ENCODE results near the gene TIRAP. TPM values are rescaled to one million over a fixed set of nuclear protein-coding genes. Genes with fewer than 3 reads are reported as not detected.
"Not testable (repeated sequence)": the region's sequence is repeated elsewhere in the genome, so short reads cannot be mapped to it uniquely, and the experiment has no call there.

TIRAP gene
- total RNA-seq, 1 donor from 2014 or later = 10.0 TPM

DNA sequence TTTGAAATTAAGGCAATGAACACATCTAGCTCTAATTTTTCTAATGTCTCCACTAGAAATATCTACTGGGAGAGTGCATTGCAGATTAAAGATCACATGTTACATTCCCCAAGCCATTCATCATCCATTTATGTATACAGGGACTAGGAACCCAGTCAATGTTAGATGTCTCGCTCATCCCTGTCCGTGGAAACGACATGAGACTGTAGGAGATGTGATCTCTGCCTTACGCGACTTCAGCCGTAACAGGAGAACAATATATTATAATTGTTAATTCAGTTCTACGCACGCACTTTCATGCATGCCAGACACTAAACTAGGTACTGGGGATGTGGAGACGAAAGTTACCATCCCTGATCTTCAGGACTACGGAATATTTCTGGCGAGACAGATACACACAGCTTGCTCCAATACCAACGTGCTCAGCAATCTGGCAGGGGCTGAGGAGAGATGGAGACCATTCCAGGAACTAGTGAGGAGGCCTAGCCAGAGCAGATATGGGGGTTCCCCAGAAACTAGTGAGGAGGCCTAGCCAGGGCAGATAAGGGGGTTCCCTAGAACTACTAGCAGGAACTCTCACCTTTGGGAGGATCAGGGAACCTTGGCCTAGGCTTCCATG, 21.7 kb downstream of the TIRAP start:
- TF ChIP-seq, protein P1, sequence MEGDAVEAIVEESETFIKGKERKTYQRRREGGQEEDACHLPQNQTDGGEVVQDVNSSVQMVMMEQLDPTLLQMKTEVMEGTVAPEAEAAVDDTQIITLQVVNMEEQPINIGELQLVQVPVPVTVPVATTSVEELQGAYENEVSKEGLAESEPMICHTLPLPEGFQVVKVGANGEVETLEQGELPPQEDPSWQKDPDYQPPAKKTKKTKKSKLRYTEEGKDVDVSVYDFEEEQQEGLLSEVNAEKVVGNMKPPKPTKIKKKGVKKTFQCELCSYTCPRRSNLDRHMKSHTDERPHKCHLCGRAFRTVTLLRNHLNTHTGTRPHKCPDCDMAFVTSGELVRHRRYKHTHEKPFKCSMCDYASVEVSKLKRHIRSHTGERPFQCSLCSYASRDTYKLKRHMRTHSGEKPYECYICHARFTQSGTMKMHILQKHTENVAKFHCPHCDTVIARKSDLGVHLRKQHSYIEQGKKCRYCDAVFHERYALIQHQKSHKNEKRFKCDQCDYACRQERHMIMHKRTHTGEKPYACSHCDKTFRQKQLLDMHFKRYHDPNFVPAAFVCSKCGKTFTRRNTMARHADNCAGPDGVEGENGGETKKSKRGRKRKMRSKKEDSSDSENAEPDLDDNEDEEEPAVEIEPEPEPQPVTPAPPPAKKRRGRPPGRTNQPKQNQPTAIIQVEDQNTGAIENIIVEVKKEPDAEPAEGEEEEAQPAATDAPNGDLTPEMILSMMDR (IDR thresholded peaks at IDR 0.05; ENCODE audit: unreplicated experiment) = no peak
- Mint-ChIP-seq H3K27ac (peak overlapping the region; percentile 97), H3K36me3 (peaks cover 4% of the 10 kb centered on the region), H3K4me1 (peaks cover 25% of the 10 kb centered on the region), H3K27me3 (ENCODE audit: low read depth) (no peaks in the 10 kb centered on the region), H3K9me3 (no peaks in the 10 kb centered on the region), H3K4me3 (peak overlapping the region; percentile 89)
- no peak for DNase-seq (ENCODE audit: low spot score in 2 of 2, unreplicated experiment in 2 of 2)

DNA sequence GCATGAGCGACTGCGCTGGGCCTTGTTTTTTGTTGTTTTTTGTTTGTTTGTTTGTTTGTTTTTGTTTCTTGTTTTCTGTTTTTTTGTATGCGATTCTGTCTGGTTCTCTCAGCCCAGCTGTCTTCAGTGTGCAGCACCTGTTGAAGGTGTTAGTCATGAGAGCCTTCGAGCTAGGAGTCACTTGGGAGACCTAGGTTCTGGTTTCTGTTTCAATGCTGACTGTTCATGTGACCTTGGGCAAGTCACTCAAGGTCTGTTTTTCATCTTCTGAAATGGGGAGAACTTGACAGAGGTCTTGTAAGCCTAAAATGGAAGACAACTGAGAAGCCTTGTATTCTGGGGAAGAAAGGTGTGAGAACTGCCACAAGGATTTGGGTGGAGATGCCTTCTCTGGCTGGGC, 22.8 kb downstream of the TIRAP start:
- H3K4me3 Mint-ChIP-seq = no peak overlapping the region

DNA sequence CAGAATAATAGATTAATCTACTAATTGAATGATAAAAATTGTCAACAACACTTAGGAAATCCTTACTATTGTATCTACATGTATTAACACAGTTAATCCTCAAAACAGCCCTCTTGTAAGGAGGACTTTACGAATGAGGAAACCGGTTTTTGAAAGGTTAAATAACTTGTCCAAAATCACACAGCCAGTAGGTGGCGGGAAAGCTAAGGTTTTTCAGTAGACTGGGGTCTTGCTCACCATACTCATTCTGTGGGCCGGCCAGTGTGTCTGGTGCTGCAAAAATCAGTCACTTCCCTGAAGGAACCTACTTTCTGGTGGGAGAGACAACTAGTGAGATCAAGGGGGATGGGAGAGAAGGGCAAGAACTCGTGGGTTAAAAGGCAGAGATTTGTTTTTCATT, 24.8 kb downstream of the TIRAP start:
- Mint-ChIP-seq H3K36me3 (peaks cover 6% of the 10 kb centered on the region), H3K4me3 (no peak overlapping the region), H3K4me1 (peaks cover 24% of the 10 kb centered on the region), H3K27ac (no peak overlapping the region), H3K9me3 (no peaks in the 10 kb centered on the region), H3K27me3 (ENCODE audit: low read depth) (no peaks in the 10 kb centered on the region)
- DNase-seq (ENCODE audit: low spot score in 2 of 2, unreplicated experiment in 2 of 2) = no peak
- TF ChIP-seq, protein P1 (IDR thresholded peaks at IDR 0.05; ENCODE audit: unreplicated experiment) = peak; percentile 46

More for the DNA sequence above, 22.8 kb downstream of the TIRAP start:
- TF ChIP-seq, protein P1 (IDR thresholded peaks at IDR 0.05; ENCODE audit: unreplicated experiment) = no peak
- Mint-ChIP-seq H3K27me3 (ENCODE audit: low read depth) (no peaks in the 10 kb centered on the region), H3K27ac (peak overlapping the region; percentile 51), H3K9me3 (no peaks in the 10 kb centered on the region), H3K36me3 (peaks cover 9% of the 10 kb centered on the region), H3K4me1 (peaks cover 25% of the 10 kb centered on the region)
- no peak for DNase-seq (ENCODE audit: low spot score in 2 of 2, unreplicated experiment in 2 of 2)

DNA sequence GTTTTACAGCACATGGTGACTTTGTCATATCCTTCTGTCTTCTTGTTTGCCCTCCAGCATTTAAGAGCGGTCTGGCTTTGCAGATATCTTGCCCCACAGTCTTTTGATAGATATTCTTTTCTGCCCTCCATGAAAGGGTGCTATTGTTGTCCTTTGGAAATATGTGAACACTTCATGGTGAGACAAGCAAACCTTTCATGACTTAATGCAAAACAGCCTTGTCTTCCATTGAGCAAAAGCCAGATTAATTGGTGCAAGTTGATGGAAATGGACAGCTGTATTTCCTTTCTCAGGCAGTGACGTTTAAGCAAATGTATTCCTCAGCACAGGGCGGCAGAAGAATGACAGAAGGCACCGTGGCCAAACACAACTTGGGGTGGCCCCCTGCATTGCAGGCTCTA, 25.4 kb downstream of the TIRAP start:
- TF ChIP-seq, protein P1 (IDR thresholded peaks at IDR 0.05; ENCODE audit: unreplicated experiment) = no peak
- H3K27ac Mint-ChIP-seq = no peak overlapping the region
- H3K27me3 Mint-ChIP-seq (ENCODE audit: low read depth) = no peaks in the 10 kb centered on the region
- H3K4me1 Mint-ChIP-seq = peaks cover 22% of the 10 kb centered on the region
- DNase-seq (ENCODE audit: low spot score in 2 of 2, unreplicated experiment in 2 of 2) = no peak
- peaks cover 6% of the 10 kb centered on the region for H3K36me3 Mint-ChIP-seq
- H3K9me3 Mint-ChIP-seq = no peaks in the 10 kb centered on the region
- no peak overlapping the region for H3K4me3 Mint-ChIP-seq

DNA sequence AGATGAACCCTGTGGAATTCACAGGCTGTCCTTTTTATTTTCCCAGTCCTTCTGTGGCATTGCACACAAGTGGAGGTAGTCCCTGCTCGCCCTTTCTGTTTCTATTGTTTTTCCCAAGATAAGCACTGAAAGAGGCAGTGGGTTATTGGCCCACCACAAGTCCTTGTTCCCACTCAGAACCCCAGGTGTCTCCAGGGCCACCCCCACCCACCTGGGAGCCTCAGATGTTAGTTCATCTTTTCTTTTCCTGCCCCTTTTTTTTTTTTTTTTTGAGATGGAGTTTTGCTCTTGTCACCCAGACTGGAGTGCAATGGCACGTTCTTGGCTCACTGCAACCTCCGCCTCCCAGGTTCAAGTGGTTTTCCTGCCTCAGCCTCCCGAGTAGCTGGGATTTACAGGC, 25.9 kb downstream of the TIRAP start:
- H3K4me1 Mint-ChIP-seq = peaks cover 19% of the 10 kb centered on the region
- H3K36me3 Mint-ChIP-seq; H3K9me3 Mint-ChIP-seq; H3K4me3 Mint-ChIP-seq; H3K27ac Mint-ChIP-seq; DNase-seq (ENCODE audit: low spot score in 2 of 2, unreplicated experiment in 2 of 2); H3K27me3 Mint-ChIP-seq (ENCODE audit: low read depth): not testable (repeated sequence)

DNA sequence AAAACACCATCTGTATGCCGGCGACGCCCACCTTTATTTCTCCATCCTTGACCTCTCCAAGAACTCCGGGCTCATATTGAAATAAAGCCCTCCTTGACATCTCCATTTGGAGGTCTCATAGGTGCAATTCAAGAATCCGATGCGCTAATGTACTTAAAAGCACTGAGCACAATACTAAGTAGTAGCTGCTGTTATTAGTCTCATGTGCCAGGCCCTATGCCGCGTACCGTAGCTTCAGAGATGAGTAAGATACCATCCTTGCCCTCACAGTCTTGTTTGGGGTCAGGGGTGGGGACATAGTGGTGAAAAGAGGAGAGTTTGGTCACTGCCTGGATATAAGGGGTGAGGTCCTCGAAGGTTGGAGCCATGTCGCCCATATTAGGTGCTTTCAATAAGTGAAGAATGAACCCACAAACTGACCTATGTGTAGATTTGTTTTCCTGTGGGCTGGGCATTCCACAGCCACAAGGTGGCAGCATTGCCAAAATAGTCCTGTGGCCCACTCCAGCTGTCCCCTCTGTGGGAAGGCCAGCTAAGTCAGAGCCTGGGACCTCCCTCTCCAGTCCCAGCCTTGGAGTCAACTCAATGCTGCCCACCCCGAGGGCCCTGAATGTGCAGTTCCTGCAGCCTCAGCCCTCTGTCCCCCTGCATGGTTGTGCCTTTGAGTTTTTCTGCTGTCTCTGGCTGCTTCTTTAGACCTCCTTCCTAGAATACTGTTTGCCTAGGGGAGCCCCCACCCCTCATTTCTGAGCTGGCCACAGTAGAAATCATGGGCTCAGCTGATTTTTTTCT, 27.5 kb downstream of the TIRAP start:
- Mint-ChIP-seq H3K27me3 (ENCODE audit: low read depth) (no peaks in the 10 kb centered on the region), H3K27ac (no peak overlapping the region)
- TF ChIP-seq, protein P1 (IDR thresholded peaks at IDR 0.05; ENCODE audit: unreplicated experiment) = peak; percentile 82

More for the DNA sequence above, 27.5 kb downstream of the TIRAP start:
- Mint-ChIP-seq H3K36me3 (peaks cover 16% of the 10 kb centered on the region), H3K4me3 (no peak overlapping the region), H3K9me3 (peaks cover 6% of the 10 kb centered on the region), H3K4me1 (peaks cover 10% of the 10 kb centered on the region)
- DNase-seq (ENCODE audit: low spot score in 2 of 2, unreplicated experiment in 2 of 2) = peak; percentile 48 to 82
